H1 (cell line): ENCODE results near the gene CPD. TPM values are rescaled to one million over a fixed set of nuclear protein-coding genes. Genes with fewer than 3 reads are reported as not detected.

ENCODE experiments used
- CTCF ChIA-PET: fragments of 300-600 bp; sonication (Branson Sonifier 250); formaldehyde crosslinking; loops from one replicate; lab custom pipeline; 2021; ENCODE audit not compliant: partially characterized antibody; lab: Charles Lee
- POLR2A ChIA-PET: fragments of 300-600 bp; sonication (Branson Sonifier 250); formaldehyde crosslinking; loops from one replicate; lab custom pipeline; 2021; ENCODE audit warnings: inconsistent platforms; ENCODE audit not compliant: partially characterized antibody; lab: Charles Lee
- DNase-seq, 2 experiments: peaks; one replicate each; pipeline versions ENCODE4 v3.0.0 to v3.0.0-alpha.2; 2010 to 2022; ENCODE audit warnings: low spot score in 2 of 2, low read depth in 1 of 2, mixed read lengths in 1 of 2
- FAIRE-seq: peaks from 2 replicates; lab custom pipeline; 2011; peaks lifted over from hg19 to GRCh38; lab: Jason Lieb, UNC
- H2AFZ ChIP-seq: 2 replicates; pipeline ENCODE4 v1.8.1; 2012; ENCODE audit warnings: low read length, inconsistent platforms
- H2AK5ac ChIP-seq: 2 replicates; pipeline ENCODE4 v1.6.1; 2013; ENCODE audit warnings: low read depth, low read length
- H2BK120ac ChIP-seq: replicated peaks from 2 replicates; pipeline ENCODE3; 2013; ENCODE audit warnings: low read depth, low read length, inconsistent platforms
- H2BK12ac ChIP-seq: 2 replicates; pipeline ENCODE4 v1.6.1; 2013; ENCODE audit warnings: low read depth, low read length
- H2BK15ac ChIP-seq: 2 replicates; pipeline ENCODE4 v1.6.1; 2013; ENCODE audit warnings: low read length
- H2BK20ac ChIP-seq: 2 replicates; pipeline ENCODE4 v1.6.1; 2013; ENCODE audit warnings: low read length
- H2BK5ac ChIP-seq: 2 replicates; pipeline ENCODE4 v1.6.1; 2013; ENCODE audit warnings: low read depth, low read length
- H3K14ac ChIP-seq: 2 replicates; pipeline ENCODE4 v1.6.1; 2013; ENCODE audit warnings: inconsistent platforms; ENCODE audit not compliant: insufficient read length
- H3K18ac ChIP-seq: 2 replicates; pipeline ENCODE4 v1.6.1; 2013; ENCODE audit warnings: low read length; ENCODE audit errors: extremely low read depth
- H3K23ac ChIP-seq: 2 replicates; pipeline ENCODE4 v1.6.1; 2013; ENCODE audit warnings: inconsistent platforms; ENCODE audit not compliant: insufficient read length
- H3K23me2 ChIP-seq: 2 replicates; pipeline ENCODE4 v1.6.1; 2013; ENCODE audit warnings: low read depth, low read length
- H3K27ac ChIP-seq: 2 replicates; pipeline ENCODE4 v1.6.1; 2011; ENCODE audit warnings: low read depth, low read length, inconsistent platforms
- H3K27me3 ChIP-seq, 4 experiments: replicated peaks in 1 of 4; 1 replicate in 1 of 4; 2 replicates in 3 of 4; pipeline versions ENCODE4 v1.6.1 to v1.8.1; 2011 to 2013; ENCODE audit warnings: low read length in 3 of 4, mild to moderate bottlenecking in 3 of 4, inconsistent platforms in 2 of 4, mixed read lengths in 2 of 4, moderate library complexity in 1 of 4; ENCODE audit not compliant: control insufficient read depth in 3 of 4, insufficient read depth in 3 of 4; ENCODE audit errors: extremely low read depth in 1 of 4
- H3K36me3 ChIP-seq, 4 experiments: 2 replicates each; pipeline versions ENCODE4 v1.6.1 to v1.8.1; 2011 to 2013; ENCODE audit warnings: mild to moderate bottlenecking in 4 of 4, low read length in 3 of 4, moderate library complexity in 2 of 4, control low read depth in 1 of 4, inconsistent platforms in 1 of 4; ENCODE audit not compliant: insufficient read depth in 4 of 4, control insufficient read depth in 2 of 4
- H3K4ac ChIP-seq: replicated peaks from 2 replicates; pipeline ENCODE3; 2013; ENCODE audit warnings: low read length, low read depth, mixed read lengths, inconsistent platforms; ENCODE audit not compliant: insufficient read length
- H3K4me1 ChIP-seq, 4 experiments: replicated peaks in 1 of 4; 1 replicate in 1 of 4; 2 replicates in 3 of 4; pipeline versions ENCODE4 v1.6.1 to v1.8.1; 2011 to 2013; ENCODE audit warnings: low read length in 3 of 4, inconsistent platforms in 2 of 4, mixed read lengths in 1 of 4; ENCODE audit not compliant: insufficient read depth in 4 of 4, control insufficient read depth in 3 of 4
- H3K4me2 ChIP-seq, 2 experiments: 2 replicates each; pipeline versions ENCODE4 v1.6.1 to v1.8.1; 2011 to 2013; ENCODE audit warnings: low read depth in 2 of 2, low read length in 2 of 2, control low read depth in 1 of 2, inconsistent platforms in 1 of 2, mild to moderate bottlenecking in 1 of 2; ENCODE audit not compliant: insufficient read depth in 1 of 2
- H3K4me3 ChIP-seq, 4 experiments: fragments of 200-600, 300-600 bp in 1 of 4; sonication (generic), shearing (Covaris generic), sonication (Bioruptor Twin) in 1 of 4; 2 replicates each; pipeline versions ENCODE4 v1.5.1 to v1.8.1; 2011 to 2016; ENCODE audit warnings: low read length in 4 of 4, low read depth in 3 of 4, control low read depth in 2 of 4, inconsistent platforms in 2 of 4, mild to moderate bottlenecking in 2 of 4, mixed read lengths in 1 of 4, moderate library complexity in 1 of 4; ENCODE audit not compliant: insufficient read depth in 2 of 4; ENCODE audit errors: extremely low read depth in 1 of 4
- H3K56ac ChIP-seq: replicated peaks from 2 replicates; pipeline ENCODE3; 2013; ENCODE audit warnings: low read depth, mild to moderate bottlenecking, mixed read lengths, low read length, inconsistent platforms; ENCODE audit not compliant: insufficient read length
- H3K79me1 ChIP-seq: 2 replicates; pipeline ENCODE4 v1.6.1; 2013; ENCODE audit warnings: low read depth, low read length, control low read depth
- H3K79me2 ChIP-seq, 2 experiments: 2 replicates each; pipeline versions ENCODE4 v1.6.1 to v1.8.1; 2012 to 2013; ENCODE audit warnings: low read length in 2 of 2, mild to moderate bottlenecking in 2 of 2, inconsistent platforms in 1 of 2; ENCODE audit not compliant: insufficient read depth in 2 of 2, control insufficient read depth in 1 of 2
- H3K9ac ChIP-seq, 4 experiments: replicated peaks in 1 of 4; 1 replicate in 1 of 4; 2 replicates in 3 of 4; pipeline versions ENCODE4 v1.6.1 to v1.8.1; 2011 to 2013; ENCODE audit warnings: low read depth in 3 of 4, low read length in 3 of 4, control low read depth in 2 of 4, mild to moderate bottlenecking in 2 of 4, moderate library complexity in 2 of 4, inconsistent platforms in 1 of 4; ENCODE audit errors: extremely low read depth in 1 of 4
- H3K9me3 ChIP-seq, 2 experiments: 2 replicates each; pipeline versions ENCODE4 v1.6.1 to v1.8.1; 2012 to 2013; ENCODE audit warnings: mild to moderate bottlenecking in 2 of 2, moderate library complexity in 2 of 2, control low read depth in 1 of 2, inconsistent platforms in 1 of 2, low read depth in 1 of 2, low read length in 1 of 2, mixed read lengths in 1 of 2; ENCODE audit not compliant: insufficient read depth in 2 of 2
- H4K20me1 ChIP-seq, 2 experiments: replicated peaks in 1 of 2; 2 replicates each; pipeline versions ENCODE3 to v1.8.1; 2011 to 2013; ENCODE audit warnings: inconsistent platforms in 2 of 2, low read length in 2 of 2, mild to moderate bottlenecking in 1 of 2; ENCODE audit not compliant: insufficient read depth in 2 of 2, control insufficient read depth in 1 of 2
- H4K5ac ChIP-seq: 2 replicates; pipeline ENCODE4 v1.6.1; 2013; ENCODE audit warnings: low read length, low read depth, mixed read lengths, inconsistent platforms; ENCODE audit not compliant: insufficient read length
- H4K8ac ChIP-seq: 2 replicates; pipeline ENCODE4 v1.8.0; 2013; ENCODE audit warnings: mild to moderate bottlenecking, moderate library complexity, low read length, inconsistent platforms; ENCODE audit not compliant: insufficient read depth; ENCODE audit errors: extremely low read depth
- H4K91ac ChIP-seq: replicated peaks from 2 replicates; pipeline ENCODE3; 2013; ENCODE audit warnings: low read length, mixed read lengths, inconsistent platforms; ENCODE audit not compliant: insufficient read length
- BCL11A ChIP-seq, 2 experiments: IDR thresholded peaks; one replicate each; pipeline ENCODE4 v1.6.1; 2011; ENCODE audit warnings: low read depth in 2 of 2, low read length in 2 of 2, mild to moderate bottlenecking in 2 of 2
- BRCA1 ChIP-seq: IDR thresholded peaks from 2 replicates; pipeline ENCODE4 v1.6.1; 2012; ENCODE audit warnings: low read depth, low read length, improper control_type of control experiment
- CBX8 ChIP-seq: fragments of 300-800, 300-1000 bp; sonication (generic); IDR thresholded peaks from 2 replicates; pipeline ENCODE4 v1.7.1; 2016; ENCODE audit warnings: low read depth, low read length, borderline replicate concordance
- CEBPB ChIP-seq: IDR thresholded peaks from 2 replicates; pipeline ENCODE4 v1.6.1; 2012; ENCODE audit warnings: low read depth, low read length
- EZH2 ChIP-seq: fragments of 200-600 bp; sonication (generic); IDR thresholded peaks from 2 replicates; pipeline ENCODE4 v1.7.1; 2012; ENCODE audit warnings: low read depth, mild to moderate bottlenecking, moderate library complexity, low read length, inconsistent platforms; ENCODE audit not compliant: severe bottlenecking
- GTF2F1 ChIP-seq: IDR thresholded peaks from 2 replicates; pipeline ENCODE4 v1.6.1; 2012; ENCODE audit warnings: low read depth, low read length, improper control_type of control experiment, borderline replicate concordance
- HDAC6 ChIP-seq: IDR thresholded peaks from one replicate; pipeline ENCODE4 v1.7.1; 2012; ENCODE audit warnings: low read depth, mild to moderate bottlenecking, inconsistent platforms, low read length, moderate library complexity
- JUN ChIP-seq: IDR thresholded peaks from 2 replicates; pipeline ENCODE4 v1.6.1; 2011; ENCODE audit warnings: low read depth, mild to moderate bottlenecking, improper control_type of control experiment, low read length
- POLR2A ChIP-seq, 2 experiments: IDR thresholded peaks; 1 replicate in 1 of 2; 2 replicates in 1 of 2; pipeline ENCODE4 v1.6.1; 2011; ENCODE audit warnings: low read depth in 2 of 2, low read length in 2 of 2, mild to moderate bottlenecking in 2 of 2; ENCODE audit errors: control extremely low read depth in 1 of 2
- POU5F1 ChIP-seq: IDR thresholded peaks from 2 replicates; pipeline ENCODE4 v1.6.1; 2011; ENCODE audit warnings: low read depth, mild to moderate bottlenecking, low read length, moderate library complexity
- SIX5 ChIP-seq: IDR thresholded peaks from 2 replicates; pipeline ENCODE4 v1.6.1; 2011; ENCODE audit warnings: mild to moderate bottlenecking, low read depth, low read length
- SP4 ChIP-seq: IDR thresholded peaks from 2 replicates; pipeline ENCODE4 v1.6.1; 2012; ENCODE audit warnings: low read length, inconsistent platforms
- TCF12 ChIP-seq: IDR thresholded peaks from 2 replicates; pipeline ENCODE4 v1.6.1; 2011; ENCODE audit warnings: low read depth, mild to moderate bottlenecking, low read length
- WGBS, 2 experiments: shearing (Covaris generic) in 1 of 2; methylation state at CpG; one replicate each; pipeline versions ENCODE4 v1.1.6 to v1.1.7; 2013 to 2015; ENCODE audit warnings: low lambda C conversion rate in 2 of 2, mixed read lengths in 2 of 2, inconsistent platforms in 1 of 2, low coverage in 1 of 2, missing lambda C conversion rate in 1 of 2; ENCODE audit not compliant: insufficient replicate concordance in 2 of 2, insufficient coverage in 1 of 2, insufficient read length in 1 of 2; ENCODE audit errors: extremely low coverage in 1 of 2, missing lambda C conversion rate in 1 of 2; 5-methylcytosine and 5-hydroxymethylcytosine counted together
- polyA plus RNA-seq, 7 experiments: library from polyadenylated mRNA; depleted of rRNA in 3 of 7; stranded (reverse) in 5 of 7; unstranded in 2 of 7; fragments of >200 nt in 5 of 7; fragments of 200-250 nt in 2 of 7; gene quantifications; 1 replicate in 5 of 7; 2 replicates in 1 of 7; 4 replicates in 1 of 7; pipeline versions ENCODE4 v1.2.1 to v1.2.3, GENCODE V29; 2011 to 2013; ENCODE audit warnings: missing spikeins in 2 of 7, mixed read lengths in 2 of 7
- total RNA-seq: library from RNA; stranded (reverse); fragmentation: NEBNext Ultra II Directional; extraction: Animal tissue kit (Norgen Biotek cat#: 25700); gene quantifications from 2 replicates; pipeline ENCODE4 v1.2.1, GENCODE V29; 2021

The CPD gene
- total and polyA plus RNA-seq, 2 of the 8 experiments (the other 6 are each of a cell fraction or from before 2014, with no cell fraction given), result 8.6 to 46.2 TPM

DNA sequence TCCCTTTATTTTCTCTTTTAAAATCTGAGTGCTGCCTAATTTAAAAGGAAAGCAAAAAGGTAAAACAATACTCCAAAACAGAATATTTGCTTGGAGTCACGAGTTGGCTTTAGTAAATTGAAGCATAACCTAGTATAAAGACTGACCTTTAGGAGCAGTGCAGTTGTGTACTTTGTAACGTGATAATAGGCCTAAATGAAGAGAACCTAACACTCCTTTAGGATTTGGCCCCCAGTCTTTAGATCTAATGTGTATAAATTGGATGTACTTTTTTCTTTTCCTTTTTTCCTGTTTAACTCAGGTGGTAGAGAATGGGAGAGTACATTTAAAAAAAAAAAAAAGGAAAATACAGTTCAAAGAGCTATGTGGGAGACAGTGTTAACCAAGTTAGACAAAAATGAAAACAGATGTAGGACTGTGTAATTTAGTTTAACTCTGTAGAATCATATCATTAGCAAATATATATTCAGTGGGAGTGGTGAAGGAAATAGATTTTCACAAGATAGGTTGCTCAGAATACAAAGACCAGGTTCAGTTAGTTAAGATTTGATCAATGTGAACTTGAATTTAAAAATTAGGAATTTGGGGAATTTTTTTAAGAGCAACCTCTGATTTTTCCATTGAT is 16.8 kb downstream of the CPD start:
- H4K20me1 ChIP-seq, result no peaks in the 10 kb centered on the region
- no peaks in the 10 kb centered on the region for H3K9me3 ChIP-seq
- no peak overlapping the region for H2BK20ac ChIP-seq
- peaks cover 0 to 4% (median 0%) of the 10 kb centered on the region in 4 experiments; a peak in 1 of 8 replicates for H3K36me3 ChIP-seq
- no peaks in the 10 kb centered on the region; a peak in 1 of 4 replicates for H3K79me2 ChIP-seq
- H3K14ac ChIP-seq, result no peak overlapping the region
- H3K27me3 ChIP-seq, result no peaks in the 10 kb centered on the region
- no peak overlapping the region for H2AFZ ChIP-seq
- no peak overlapping the region for H3K9ac ChIP-seq
- no peak overlapping the region for H3K18ac ChIP-seq
- no peaks in the 10 kb centered on the region; the same call in 1 of the 2 replicates for H3K23me2 ChIP-seq
- DNase-seq, result no peak
- ChIA-PET CTCF (interaction anchor here (0.9 to 1.2 kb wide), 2 partner anchors 59 to 81 kb away, joined by 3 to 5 read pairs; no protein-coding TSS in a partner anchor), POLR2A (interaction anchor here (1.4 kb wide), 1 partner anchor 8 kb away, joined by 4 read pairs; no protein-coding TSS in a partner anchor)
- WGBS, 2 experiments, result 93% methylated on average over 2 of the region's 2 CpGs; no CpG with 5 or more reads in 1 of the 2 experiments
- H3K23ac ChIP-seq, result no peak overlapping the region
- H2BK120ac ChIP-seq, result no peak overlapping the region
- no peak overlapping the region for H3K4me3 ChIP-seq
- no peak overlapping the region for H3K27ac ChIP-seq
- H3K79me1 ChIP-seq, result no peaks in the 10 kb centered on the region
- no peak for TF ChIP-seq TCF12
- TF ChIP-seq JUN, result no peak
- no peak for TF ChIP-seq HDAC6
- TF ChIP-seq SIX5, result no peak
- no peak for TF ChIP-seq GTF2F1
- no peak for TF ChIP-seq EZH2
- TF ChIP-seq POLR2A (IDR thresholded peaks at IDR 0.05; ENCODE audit: control extremely low read depth in 1 of 2, low read depth in 2 of 2, low read length in 2 of 2), result no peak
- TF ChIP-seq SP4, result no peak
- TF ChIP-seq CBX8, result no peak
- TF ChIP-seq POU5F1, result no peak
- no peak for TF ChIP-seq BCL11A (IDR thresholded peaks at IDR 0.05; ENCODE audit: low read depth in 2 of 2, low read length in 2 of 2)
- no peak for TF ChIP-seq BRCA1
- no peak for TF ChIP-seq CEBPB
- H3K56ac ChIP-seq, result no peak overlapping the region
- H3K4me2 ChIP-seq, result no peak overlapping the region
- H4K5ac ChIP-seq, result no peak overlapping the region
- no peak overlapping the region for H2AK5ac ChIP-seq
- H2BK15ac ChIP-seq, result no peak overlapping the region
- no peak for FAIRE-seq
- H2BK12ac ChIP-seq, result no peak overlapping the region
- H4K91ac ChIP-seq, result no peak overlapping the region
- no peak overlapping the region for H4K8ac ChIP-seq
- H3K4me1 ChIP-seq, result no peaks in the 10 kb centered on the region
- no peak overlapping the region for H2BK5ac ChIP-seq
- H3K4ac ChIP-seq, result no peak overlapping the region
